GM12878 (cell line): ENCODE data around the gene RHOXF2B.

Experiments used
- CTCF ChIP-seq, 3 experiments: IDR thresholded peaks in 2 of 3; conservative IDR thresholded peaks in 1 of 3; 2 replicates each; pipeline ENCODE4 v1.5.1; 2011; ENCODE audit warnings: low read depth in 3 of 3, low read length in 3 of 3, mild to moderate bottlenecking in 3 of 3, control low read depth in 2 of 3, moderate library complexity in 2 of 3, inconsistent platforms in 1 of 3, mixed read lengths in 1 of 3; ENCODE audit not compliant: control insufficient read depth in 2 of 3, insufficient read depth in 1 of 3; ENCODE audit errors: extremely low read depth in 1 of 3
- ETV6 ChIP-seq, 2 experiments: fragments of 450-650 bp in 1 of 2; IDR thresholded peaks in 1 of 2; conservative IDR thresholded peaks in 1 of 2; 2 replicates each; pipeline ENCODE4 v1.6.1; 2014; ENCODE audit warnings: antibody characterized with exemption in 1 of 2, borderline replicate concordance in 1 of 2, low read depth in 1 of 2, mild to moderate bottlenecking in 1 of 2, moderate library complexity in 1 of 2
- JUND ChIP-seq: IDR thresholded peaks from 2 replicates; pipeline ENCODE4 v1.6.1; 2012; ENCODE audit warnings: low read depth, mild to moderate bottlenecking, low read length, improper control_type of control experiment, moderate library complexity
- MAX ChIP-seq: IDR thresholded peaks from 2 replicates; pipeline ENCODE4 v1.6.1; 2012; ENCODE audit warnings: low read depth, low read length, improper control_type of control experiment
- MYC ChIP-seq: IDR thresholded peaks from 2 replicates; pipeline ENCODE4 v1.6.1; 2011; ENCODE audit warnings: mild to moderate bottlenecking, low read length, moderate library complexity, inconsistent platforms; ENCODE audit not compliant: insufficient read depth, insufficient replicate concordance, insufficient read length, severe bottlenecking
- POLR2A ChIP-seq: IDR thresholded peaks from 2 replicates; pipeline ENCODE4 v1.6.1; 2011; ENCODE audit warnings: low read depth, mild to moderate bottlenecking, low read length
- SIX5 ChIP-seq: IDR thresholded peaks from 2 replicates; pipeline ENCODE4 v1.6.1; 2011; ENCODE audit warnings: mild to moderate bottlenecking, low read depth, low read length, moderate library complexity; ENCODE audit not compliant: severe bottlenecking
- TCF3 ChIP-seq: IDR thresholded peaks from 2 replicates; pipeline ENCODE4 v1.6.1; 2012; ENCODE audit warnings: low read depth, mild to moderate bottlenecking, low read length, borderline replicate concordance; ENCODE audit not compliant: insufficient read depth

DNA sequence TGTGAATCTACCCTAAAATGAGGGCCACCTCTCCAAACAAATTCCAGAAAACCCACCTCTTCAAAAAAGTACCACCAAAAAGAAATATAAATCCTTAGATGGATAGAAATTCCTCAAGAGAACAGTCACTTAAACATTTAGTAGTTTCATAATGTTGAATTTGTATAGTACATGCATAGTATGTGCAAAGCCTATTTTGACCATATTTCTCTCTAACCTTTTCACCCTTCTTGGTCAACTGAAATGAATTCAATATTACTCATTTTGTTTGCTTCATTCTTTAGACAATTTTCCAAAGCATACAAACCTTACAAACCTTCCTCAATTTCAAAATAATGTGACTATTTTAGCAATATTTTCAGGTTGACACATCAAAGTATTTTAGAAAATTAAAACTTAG, 34.1 kb upstream of the RHOXF2B start:
- TF ChIP-seq CTCF (IDR thresholded peaks at IDR 0.05 in 2 of 3, conservative IDR thresholded peaks at IDR 0.05 in 1 of 3; ENCODE audit: control insufficient read depth in 2 of 3, extremely low read depth in 1 of 3, insufficient read depth in 1 of 3, low read depth in 3 of 3, low read length in 3 of 3) (no peak), SIX5 (no peak), TCF3 (no peak), JUND (no peak), MYC (no peak), ETV6 (conservative IDR thresholded peaks at IDR 0.05 in 1 of 2, IDR thresholded peaks at IDR 0.05 in 1 of 2; ENCODE audit: borderline replicate concordance in 1 of 2, low read depth in 1 of 2) (no peak), POLR2A (no peak), MAX (no peak)
